Measurements from ENCODE around the gene ZNF331. TPM values are rescaled to one million over a fixed set of nuclear protein-coding genes. Genes with fewer than 3 reads are reported as not detected.

ZNF331 gene
- total RNA-seq, 2 donors from 2014 or later: 16.9 to 26.7 TPM

GRCh38 chr19:53519446-53519845 lies 18.5 kb upstream of the ZNF331 start:
- H3K27ac ChIP-seq: peak overlapping the region; percentile 81 to 87
- TF ChIP-seq CTCF (IDR thresholded peaks at IDR 0.05): no peak

GRCh38 chr19:53520163-53520546 lies 17.8 kb upstream of the ZNF331 start:
- H3K4me3 ChIP-seq: peak overlapping the region; percentile 49 to 62
- H3K27me3 ChIP-seq: no peaks in the 10 kb centered on the region
- no peak for DNase-seq (ENCODE audit: low spot score)
- H3K9me3 ChIP-seq: no peaks in the 10 kb centered on the region
- peak overlapping the region; percentile 81 to 87 for H3K27ac ChIP-seq
- no peak for TF ChIP-seq CTCF (IDR thresholded peaks at IDR 0.05)
- H3K4me1 ChIP-seq: peaks cover 0 to 26% of the 10 kb centered on the region in 2 donors
- no peaks in the 10 kb centered on the region for H3K36me3 ChIP-seq

More at GRCh38 chr19:53519446-53519845, 18.5 kb upstream of the ZNF331 start:
- no peaks in the 10 kb centered on the region for H3K27me3 ChIP-seq
- H3K4me3 ChIP-seq: no peak overlapping the region
- no peak for DNase-seq (ENCODE audit: low spot score)
- no peaks in the 10 kb centered on the region for H3K36me3 ChIP-seq
- peaks cover 0 to 26% of the 10 kb centered on the region in 2 donors for H3K4me1 ChIP-seq
- no peaks in the 10 kb centered on the region for H3K9me3 ChIP-seq

- Histone ChIP-seq H3K9me3 (peaks cover 0 to 5% of the 10 kb centered on the region in 2 donors), H3K4me1 (peaks cover 0 to 26% of the 10 kb centered on the region in 2 donors), H3K36me3 (no peaks in the 10 kb centered on the region), H3K27ac (peak overlapping the region; percentile 81 to 87), H3K4me3 (peak overlapping the region; percentile 49 to 62), H3K27me3 (no peaks in the 10 kb centered on the region)
- no peak for TF ChIP-seq CTCF (IDR thresholded peaks at IDR 0.05)
- DNase-seq (ENCODE audit: low spot score): peak; percentile 97
These were observed 17.2 kb upstream of the ZNF331 start for GRCh38 chr19:53520547-53521372.

- TF ChIP-seq CTCF (IDR thresholded peaks at IDR 0.05): no peak
- peak overlapping the region; percentile 49 to 62 for H3K4me3 ChIP-seq
- H3K27ac ChIP-seq: peak overlapping the region in 1 of 2 donors; percentile 81
- H3K9me3 ChIP-seq: peaks cover 0 to 11% of the 10 kb centered on the region in 2 donors
- DNase-seq (ENCODE audit: low spot score): no peak
- H3K27me3 ChIP-seq: no peaks in the 10 kb centered on the region
- no peaks in the 10 kb centered on the region for H3K36me3 ChIP-seq
- H3K4me1 ChIP-seq: peaks cover 0 to 26% of the 10 kb centered on the region in 2 donors
These were observed 16.4 kb upstream of the ZNF331 start for GRCh38 chr19:53521373-53522202.

DNA sequence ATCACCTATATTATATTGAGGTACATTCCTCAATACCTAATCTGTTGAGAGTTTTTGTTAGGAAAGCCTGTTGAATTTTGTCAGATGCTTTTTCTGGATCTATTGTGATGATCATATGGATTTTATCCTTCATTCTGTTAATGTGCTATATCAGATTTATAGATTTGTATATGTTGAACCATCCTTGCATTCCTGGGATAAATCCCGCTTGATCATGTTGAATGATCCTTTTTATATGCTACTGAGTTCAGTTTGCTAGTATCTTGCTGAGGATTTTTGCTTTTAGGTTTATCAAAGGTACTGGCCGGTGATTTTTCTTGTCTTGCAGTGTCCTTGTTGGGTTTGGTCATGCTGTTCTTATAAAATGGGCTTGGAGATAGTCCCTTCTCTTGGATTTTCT lies 12.0 kb upstream of the ZNF331 start:
- Histone ChIP-seq H3K9me3 (peaks cover 0 to 11% of the 10 kb centered on the region in 2 donors), H3K27me3 (no peaks in the 10 kb centered on the region), H3K36me3 (no peaks in the 10 kb centered on the region), H3K4me3 (no peak overlapping the region), H3K4me1 (peaks cover 0 to 10% of the 10 kb centered on the region in 2 donors), H3K27ac (no peak overlapping the region)
- no peak for DNase-seq (ENCODE audit: low spot score)
- no peak for TF ChIP-seq CTCF (IDR thresholded peaks at IDR 0.05)

Data from right atrium auricular region (tissue), 2 donors.